HG02798 (cell line): ENCODE measurements around the gene EEF1G.
A peak's percentile ranks its signal among the peaks of the same experiment; 100 is the strongest.
"Not testable (repeated sequence)": the region's sequence is repeated elsewhere in the genome, so short reads cannot be mapped to it uniquely, and the experiment has no call there.

Source experiments
- ATAC-seq: cut with Tn5 transposase; IDR thresholded peaks from one replicate; pipeline ENCODE4 v1.9.1; 2021; ENCODE audit warnings: mild to moderate bottlenecking; ENCODE audit not compliant: unreplicated experiment, poor library complexity

EEF1G gene

GRCh38 chr11:62556875-62557631, 16.6 kb downstream of the EEF1G start:
- ATAC-seq, result peak; percentile 22

- ATAC-seq, result peak; percentile 41
These were observed 17.4 kb downstream of the EEF1G start for GRCh38 chr11:62556108-62556874.

GRCh38 chr11:62555464-62556107, 18.1 kb downstream of the EEF1G start:
- ATAC-seq, result peak; percentile 33

GRCh38 chr11:62554387-62555167, 19.1 kb downstream of the EEF1G start:
- ATAC-seq, result no peak

- no peak for ATAC-seq
These were observed 19.8 kb downstream of the EEF1G start for GRCh38 chr11:62553839-62554361.

- ATAC-seq, result no peak
These were observed 20.4 kb downstream of the EEF1G start for GRCh38 chr11:62553080-62553838.

- ATAC-seq, result no peak
These were observed 21.1 kb downstream of the EEF1G start for GRCh38 chr11:62552485-62553079.

GRCh38 chr11:62550478-62550877, 23.2 kb downstream of the EEF1G start:
- not testable (repeated sequence) for ATAC-seq

GRCh38 chr11:62548545-62549335, 25.0 kb downstream of the EEF1G start:
- ATAC-seq, result no peak

- no peak for ATAC-seq
These were observed 25.9 kb downstream of the EEF1G start for GRCh38 chr11:62547691-62548281.

GRCh38 chr11:62546929-62547625, 26.6 kb downstream of the EEF1G start:
- ATAC-seq, result no peak

GRCh38 chr11:62546244-62546928, 27.3 kb downstream of the EEF1G start, which contains the start of gene AHNAK:
Gene AHNAK (minus strand): TSS chr11:62546806. CDS start chr11:62536098, 10,708 bp downstream.
- ATAC-seq, result peak; percentile 37

GRCh38 chr11:62545437-62546243, 28.1 kb downstream of the EEF1G start:
- ATAC-seq, result no peak

- no peak for ATAC-seq
These were observed 28.9 kb downstream of the EEF1G start for GRCh38 chr11:62544581-62545436.
